Measurements from ENCODE around the gene RD3L. TPM values are rescaled to one million over a fixed set of nuclear protein-coding genes. Genes with fewer than 3 reads are reported as not detected.

RD3L gene
- total RNA-seq, 4 donors from 2014 or later: not detected

GRCh38 chr14:103946975-103947374 is 4.6 kb upstream of the RD3L start:
- ATAC-seq: no peak
- peaks cover 0 to 13% (median 2%) of the 10 kb centered on the region in 3 donors for H3K27me3 ChIP-seq
- no peak overlapping the region for H3K27ac ChIP-seq
- H3K9me3 ChIP-seq: peaks cover 0 to 4% (median 0%) of the 10 kb centered on the region in 3 donors
- in situ Hi-C loops (cut with MboI; ENCODE audit: low sequenced_read_pairs in 4 of 4): no loop called here
- intact Hi-C loops (cut with DNase I; ENCODE audit: low total_unique reads): no loop called here
- H3K36me3 ChIP-seq: no peaks in the 10 kb centered on the region
- TF ChIP-seq POLR2A (IDR thresholded peaks at IDR 0.05) (no peak), CTCF (IDR thresholded peaks at IDR 0.05 in 4 of 5, conservative IDR thresholded peaks at IDR 0.05 in 1 of 5) (no peak)
- no peaks in the 10 kb centered on the region for H3K4me1 ChIP-seq
- no peak overlapping the region for H3K4me3 ChIP-seq
- DNase-seq: no peak

DNA sequence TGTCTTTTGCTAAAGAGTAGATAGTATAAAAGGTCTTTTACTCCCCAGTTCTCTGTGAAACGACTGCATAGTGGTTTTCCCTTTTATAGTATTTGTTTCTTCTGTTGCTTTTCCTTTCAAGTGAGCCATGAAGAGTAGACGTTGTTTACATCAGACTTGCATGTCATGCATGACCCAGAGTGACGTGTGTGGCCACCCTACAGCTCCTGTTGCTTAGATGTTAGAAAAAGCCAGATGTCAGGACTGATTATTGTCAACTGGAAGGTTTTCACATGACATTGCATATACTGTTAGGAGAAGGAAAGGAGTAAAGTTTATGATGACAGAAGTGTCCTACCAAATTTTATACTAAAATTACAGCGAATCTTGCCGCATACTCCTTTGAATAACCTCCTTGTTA is 1.3 kb upstream of the RD3L start:
- H3K27ac ChIP-seq: no peak overlapping the region
- H3K27me3 ChIP-seq: peaks cover 0 to 18% (median 2%) of the 10 kb centered on the region in 3 donors
- no peak overlapping the region for H3K4me3 ChIP-seq
- TF ChIP-seq POLR2A (IDR thresholded peaks at IDR 0.05) (no peak), CTCF (IDR thresholded peaks at IDR 0.05 in 4 of 5, conservative IDR thresholded peaks at IDR 0.05 in 1 of 5) (no peak)
- ATAC-seq (no peak), DNase-seq (no peak)
- intact Hi-C loops (cut with DNase I; ENCODE audit: low total_unique reads): no loop called here
- in situ Hi-C loops (cut with MboI; ENCODE audit: low sequenced_read_pairs in 4 of 4): no loop called here
- no peaks in the 10 kb centered on the region for H3K4me1 ChIP-seq
- peaks cover 0 to 4% (median 0%) of the 10 kb centered on the region in 3 donors for H3K9me3 ChIP-seq
- H3K36me3 ChIP-seq: no peaks in the 10 kb centered on the region

DNA sequence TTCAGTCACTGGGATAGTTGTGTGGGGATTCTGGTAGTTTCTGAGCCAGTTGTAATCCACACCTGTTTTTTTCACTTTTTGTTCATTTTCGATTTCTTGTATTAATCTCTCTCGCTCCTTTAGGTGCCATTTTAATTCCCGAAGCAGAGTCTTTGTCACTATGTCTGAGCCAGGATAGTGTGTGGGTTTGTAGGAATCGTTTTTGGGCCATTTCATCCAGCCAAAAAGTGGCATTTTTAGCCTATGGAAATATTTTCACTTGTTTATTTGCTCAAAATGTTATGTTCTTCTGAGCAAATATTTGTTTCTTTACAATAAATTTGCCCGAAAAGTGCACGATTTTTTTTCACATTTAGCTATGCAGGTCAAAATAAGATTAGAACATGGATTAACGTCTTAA is 867 bp downstream of the RD3L start:
- Histone ChIP-seq H3K9me3 (no peaks in the 10 kb centered on the region), H3K27me3 (peaks cover 0 to 7% (median 2%) of the 10 kb centered on the region in 3 donors), H3K27ac (no peak overlapping the region), H3K4me1 (no peaks in the 10 kb centered on the region), H3K4me3 (no peak overlapping the region), H3K36me3 (no peaks in the 10 kb centered on the region)
- intact Hi-C loops (cut with DNase I; ENCODE audit: low total_unique reads) (no loop called here), in situ Hi-C loops (cut with MboI; ENCODE audit: low sequenced_read_pairs in 4 of 4) (no loop called here)
- TF ChIP-seq POLR2A (IDR thresholded peaks at IDR 0.05): no peak
- TF ChIP-seq CTCF (IDR thresholded peaks at IDR 0.05 in 4 of 5, conservative IDR thresholded peaks at IDR 0.05 in 1 of 5): no peak
- DNase-seq: no peak
- no peak for ATAC-seq

DNA sequence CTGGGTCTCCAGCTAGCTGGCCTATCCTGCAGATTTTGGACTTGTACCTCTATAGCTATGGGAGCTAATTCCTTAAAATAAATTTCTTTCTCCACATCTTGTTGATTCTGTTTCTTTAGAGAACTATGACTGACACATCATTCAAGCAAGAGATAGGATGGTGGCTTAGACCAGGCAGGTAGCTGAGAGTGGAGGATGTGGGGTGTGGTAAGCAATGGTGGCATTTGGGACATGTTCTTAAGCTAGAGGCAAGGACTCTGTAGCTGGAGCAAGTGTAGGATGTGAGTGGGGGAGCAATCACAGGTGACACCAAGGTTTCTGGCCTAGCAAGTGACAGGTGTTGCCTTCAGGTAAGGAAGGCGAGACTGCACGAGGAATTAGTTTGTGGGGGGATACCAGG is 7.2 kb downstream of the RD3L start:
- H3K4me1 ChIP-seq: no peaks in the 10 kb centered on the region
- no peak for DNase-seq
- intact Hi-C loops (cut with DNase I; ENCODE audit: low total_unique reads): no loop called here
- H3K36me3 ChIP-seq: no peaks in the 10 kb centered on the region
- H3K27me3 ChIP-seq: no peaks in the 10 kb centered on the region
- in situ Hi-C loops (cut with MboI; ENCODE audit: low sequenced_read_pairs in 4 of 4): no loop called here
- H3K9me3 ChIP-seq: no peaks in the 10 kb centered on the region
- TF ChIP-seq POLR2A (IDR thresholded peaks at IDR 0.05): no peak
- no peak for TF ChIP-seq CTCF (IDR thresholded peaks at IDR 0.05 in 4 of 5, conservative IDR thresholded peaks at IDR 0.05 in 1 of 5)
- no peak overlapping the region for H3K27ac ChIP-seq
- no peak for ATAC-seq
- H3K4me3 ChIP-seq: no peak overlapping the region

GRCh38 chr14:103932791-103933490 is 9.4 kb downstream of the RD3L start:
- Histone ChIP-seq H3K4me3 (no peak overlapping the region), H3K27me3 (no peaks in the 10 kb centered on the region), H3K27ac (no peak overlapping the region), H3K36me3 (no peaks in the 10 kb centered on the region), H3K4me1 (no peaks in the 10 kb centered on the region), H3K9me3 (no peaks in the 10 kb centered on the region)
- DNase-seq (no peak), ATAC-seq (no peak)
- no peak for TF ChIP-seq CTCF (IDR thresholded peaks at IDR 0.05 in 4 of 5, conservative IDR thresholded peaks at IDR 0.05 in 1 of 5)
- TF ChIP-seq POLR2A (IDR thresholded peaks at IDR 0.05): no peak
- intact Hi-C loops (cut with DNase I; ENCODE audit: low total_unique reads): no loop called here
- in situ Hi-C loops (cut with MboI; ENCODE audit: low sequenced_read_pairs in 4 of 4): no loop called here

All from gastrocnemius medialis (tissue), 4 donors.